ENCODE results near the gene UNC13C. TPM values are rescaled to one million over a fixed set of nuclear protein-coding genes. Genes with fewer than 3 reads are reported as not detected.

UNC13C gene
- total RNA-seq, 4 donors from 2014 or later, result under 0.01 to 0.30 (median 0.21) TPM; not detected in 1

DNA sequence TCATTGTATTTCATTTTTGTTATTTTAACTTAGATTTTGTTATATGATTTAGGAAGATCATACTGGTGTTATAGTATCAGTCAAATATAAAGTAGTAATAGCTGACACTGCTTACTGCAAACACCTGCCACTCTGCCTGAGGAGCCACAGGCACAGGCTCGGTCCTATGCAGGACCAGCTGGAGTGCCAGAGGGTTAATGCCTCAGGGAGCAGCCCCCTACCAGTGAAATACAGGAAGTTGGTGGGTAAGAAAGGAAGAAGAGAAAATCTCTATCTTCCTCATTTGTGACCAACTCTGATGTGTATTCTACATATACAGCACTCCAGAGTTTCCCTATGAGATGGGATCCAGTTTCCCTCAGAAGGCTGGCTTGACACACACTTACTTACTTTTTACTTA is 593.3 kb downstream of the UNC13C start:
- no peaks in the 10 kb centered on the region for H3K36me3 ChIP-seq
- H3K4me3 ChIP-seq, result no peak overlapping the region
- H3K9me3 ChIP-seq, result no peaks in the 10 kb centered on the region
- H3K4me1 ChIP-seq, result no peaks in the 10 kb centered on the region
- H3K27me3 ChIP-seq, result no peaks in the 10 kb centered on the region
- TF ChIP-seq EP300 (IDR thresholded peaks at IDR 0.05) (no peak), POLR2A (IDR thresholded peaks at IDR 0.05) (no peak)
- no peak overlapping the region for H3K27ac ChIP-seq
- 78 to 88% methylated on average over 1 of the region's 1 CpG for WGBS, 2 donors
- no peak for DNase-seq (ENCODE audit: low spot score in 2 of 2)

DNA sequence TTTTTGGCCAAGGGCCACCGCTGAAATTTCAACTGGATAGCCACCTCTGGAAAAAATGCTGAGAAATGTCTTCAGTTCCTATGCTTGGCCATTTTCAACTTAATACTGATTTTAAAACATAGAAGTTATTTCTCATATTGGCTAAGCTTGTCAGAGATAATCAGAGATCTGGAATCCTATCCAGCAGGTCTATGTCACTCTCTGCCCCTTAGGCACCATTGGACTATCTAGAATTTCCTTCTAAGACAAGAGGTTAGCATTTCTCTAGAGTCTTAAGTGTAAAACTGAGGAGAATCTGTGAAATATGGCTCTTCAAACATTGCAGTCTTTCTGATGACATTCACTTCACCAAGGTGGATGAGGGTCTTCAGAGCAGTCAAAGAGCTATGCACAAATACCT is 597.3 kb downstream of the UNC13C start:
- Histone ChIP-seq H3K9me3 (no peaks in the 10 kb centered on the region), H3K4me3 (no peak overlapping the region), H3K27ac (no peak overlapping the region), H3K27me3 (no peaks in the 10 kb centered on the region), H3K36me3 (no peaks in the 10 kb centered on the region), H3K4me1 (peaks cover 0 to 6% (median 0%) of the 10 kb centered on the region in 4 donors)
- DNase-seq (ENCODE audit: low spot score in 2 of 2), result no peak
- 41 to 60% methylated on average over 1 of the region's 1 CpG for WGBS, 2 donors
- TF ChIP-seq POLR2A (IDR thresholded peaks at IDR 0.05), result no peak
- no peak for TF ChIP-seq EP300 (IDR thresholded peaks at IDR 0.05)
- TF ChIP-seq, protein P1, sequence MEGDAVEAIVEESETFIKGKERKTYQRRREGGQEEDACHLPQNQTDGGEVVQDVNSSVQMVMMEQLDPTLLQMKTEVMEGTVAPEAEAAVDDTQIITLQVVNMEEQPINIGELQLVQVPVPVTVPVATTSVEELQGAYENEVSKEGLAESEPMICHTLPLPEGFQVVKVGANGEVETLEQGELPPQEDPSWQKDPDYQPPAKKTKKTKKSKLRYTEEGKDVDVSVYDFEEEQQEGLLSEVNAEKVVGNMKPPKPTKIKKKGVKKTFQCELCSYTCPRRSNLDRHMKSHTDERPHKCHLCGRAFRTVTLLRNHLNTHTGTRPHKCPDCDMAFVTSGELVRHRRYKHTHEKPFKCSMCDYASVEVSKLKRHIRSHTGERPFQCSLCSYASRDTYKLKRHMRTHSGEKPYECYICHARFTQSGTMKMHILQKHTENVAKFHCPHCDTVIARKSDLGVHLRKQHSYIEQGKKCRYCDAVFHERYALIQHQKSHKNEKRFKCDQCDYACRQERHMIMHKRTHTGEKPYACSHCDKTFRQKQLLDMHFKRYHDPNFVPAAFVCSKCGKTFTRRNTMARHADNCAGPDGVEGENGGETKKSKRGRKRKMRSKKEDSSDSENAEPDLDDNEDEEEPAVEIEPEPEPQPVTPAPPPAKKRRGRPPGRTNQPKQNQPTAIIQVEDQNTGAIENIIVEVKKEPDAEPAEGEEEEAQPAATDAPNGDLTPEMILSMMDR (IDR thresholded peaks at IDR 0.05), result no peak

- Histone ChIP-seq H3K4me3 (no peak overlapping the region), H3K4me1 (peaks cover 0 to 6% (median 0%) of the 10 kb centered on the region in 4 donors), H3K9me3 (no peaks in the 10 kb centered on the region), H3K36me3 (no peaks in the 10 kb centered on the region), H3K27ac (no peak overlapping the region), H3K27me3 (no peaks in the 10 kb centered on the region)
- DNase-seq (ENCODE audit: low spot score in 2 of 2), result no peak
- TF ChIP-seq POLR2A (IDR thresholded peaks at IDR 0.05), result no peak
- no peak for TF ChIP-seq EP300 (IDR thresholded peaks at IDR 0.05)
- TF ChIP-seq, protein P1 (IDR thresholded peaks at IDR 0.05), result no peak
- 63 to 69% methylated on average over 4 of the region's 4 CpGs for WGBS, 2 donors
Observed at GRCh38 chr15:54576298-54576935, 598.2 kb downstream of the UNC13C start.

DNA sequence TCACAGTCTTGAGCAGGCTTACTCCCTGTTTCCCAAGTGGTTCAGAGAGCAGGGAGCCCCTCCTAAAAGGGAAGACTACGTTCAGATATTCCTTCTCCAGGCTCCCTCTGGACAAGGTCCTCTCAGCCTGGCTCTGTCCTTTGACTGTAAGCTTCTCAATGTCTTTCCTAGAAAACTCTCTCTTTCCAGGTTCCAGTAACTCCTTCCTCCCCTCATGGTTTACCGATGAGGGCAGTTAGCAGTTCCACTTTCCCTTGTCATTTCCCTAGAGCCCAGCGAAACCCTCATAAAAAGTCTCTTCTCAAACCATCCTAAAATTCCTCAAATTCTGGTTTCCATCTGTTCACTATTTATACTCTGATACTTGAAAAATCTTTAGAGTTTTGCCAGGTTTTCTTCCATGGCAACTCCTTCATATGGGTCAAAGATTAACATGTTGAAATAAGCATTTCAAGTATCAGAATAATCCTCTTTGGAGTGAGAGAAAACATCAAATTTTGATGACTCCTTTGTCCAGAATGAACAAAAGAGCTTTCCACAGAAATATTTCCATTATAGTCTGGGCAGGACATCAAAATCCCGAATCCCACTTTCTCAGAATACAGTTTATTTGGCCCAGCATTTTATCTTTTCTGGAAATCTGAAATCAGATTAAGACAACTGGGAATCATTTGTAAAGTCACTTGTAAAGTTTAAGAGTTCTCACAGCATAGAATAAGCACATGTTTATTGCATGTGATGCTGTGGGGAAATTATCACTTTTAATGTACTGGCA is 599.4 kb downstream of the UNC13C start:
- TF ChIP-seq, protein P1 (IDR thresholded peaks at IDR 0.05), result no peak
- TF ChIP-seq POLR2A (IDR thresholded peaks at IDR 0.05) (no peak), EP300 (IDR thresholded peaks at IDR 0.05) (no peak)
- no peaks in the 10 kb centered on the region for H3K27me3 ChIP-seq
- H3K27ac ChIP-seq, result no peak overlapping the region
- H3K9me3 ChIP-seq, result no peaks in the 10 kb centered on the region
- H3K4me1 ChIP-seq, result peaks cover 0 to 6% (median 0%) of the 10 kb centered on the region in 4 donors
- 22 to 33% methylated on average over 4 of the region's 4 CpGs for WGBS, 2 donors
- H3K4me3 ChIP-seq, result no peak overlapping the region
- no peak for DNase-seq (ENCODE audit: low spot score in 2 of 2)
- H3K36me3 ChIP-seq, result no peaks in the 10 kb centered on the region

- DNase-seq (ENCODE audit: low spot score in 2 of 2), result no peak
- Histone ChIP-seq H3K27ac (no peak overlapping the region), H3K4me3 (no peak overlapping the region), H3K4me1 (peaks cover 0 to 6% (median 0%) of the 10 kb centered on the region in 4 donors), H3K9me3 (no peaks in the 10 kb centered on the region), H3K36me3 (no peaks in the 10 kb centered on the region), H3K27me3 (no peaks in the 10 kb centered on the region)
- 85 to 89% methylated on average over 6 of the region's 6 CpGs for WGBS, 2 donors
- no peak for TF ChIP-seq EP300 (IDR thresholded peaks at IDR 0.05)
Observed at GRCh38 chr15:54579855-54580254, 601.6 kb downstream of the UNC13C start.

GRCh38 chr15:54580643-54581042 is 602.4 kb downstream of the UNC13C start:
- H3K4me3 ChIP-seq, result no peak overlapping the region
- H3K4me1 ChIP-seq, result peaks cover 0 to 6% (median 0%) of the 10 kb centered on the region in 4 donors
- 86 to 91% methylated on average over 2 of the region's 2 CpGs for WGBS, 2 donors
- TF ChIP-seq, protein P1 (IDR thresholded peaks at IDR 0.05), result no peak
- no peaks in the 10 kb centered on the region for H3K9me3 ChIP-seq
- H3K36me3 ChIP-seq, result no peaks in the 10 kb centered on the region
- H3K27me3 ChIP-seq, result no peaks in the 10 kb centered on the region
- no peak overlapping the region for H3K27ac ChIP-seq
- no peak for DNase-seq (ENCODE audit: low spot score in 2 of 2)

All from tibial nerve (tissue), 4 donors.